ENCODE data around the gene ABCF2.

The ABCF2 gene

DNA sequence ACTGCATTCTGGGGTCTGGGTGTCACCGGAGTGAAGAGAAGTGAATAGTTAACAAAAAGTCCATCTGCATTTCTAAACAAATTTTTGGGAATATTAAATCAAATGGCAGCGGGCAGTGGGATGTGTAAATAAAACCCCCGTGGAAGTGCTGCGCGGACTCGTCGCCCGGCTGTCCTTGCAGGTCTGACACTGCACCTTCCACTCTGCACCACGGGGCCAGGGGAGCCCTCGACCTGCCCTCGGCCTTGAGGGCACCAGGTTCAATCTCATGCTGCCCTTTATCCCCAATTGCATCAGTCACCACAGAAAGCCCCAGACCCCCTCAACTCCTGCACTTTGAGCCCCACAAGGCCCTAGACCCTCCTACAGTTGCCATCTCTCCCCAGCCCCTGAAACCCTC lies 27.8 kb upstream of the ABCF2 start:
- Histone ChIP-seq H3K4me2 (ENCODE audit: low read length) (no peak overlapping the region), H2AK5ac (ENCODE audit: low read length) (no peak overlapping the region), H3K56ac (ENCODE audit: low read length) (no peak overlapping the region), H4K8ac (ENCODE audit: low read depth, low read length) (no peak overlapping the region), H3K9ac (ENCODE audit: low read length) (no peak overlapping the region), H2BK15ac (replicated peaks; ENCODE audit: low read depth) (no peak overlapping the region), H3K4ac (ENCODE audit: low read depth, low read length) (no peak overlapping the region), H3K18ac (ENCODE audit: low read length) (no peak overlapping the region), H3K4me3 (ENCODE audit: low read length) (no peak overlapping the region), H2BK5ac (ENCODE audit: low read length) (no peak overlapping the region), H2BK120ac (ENCODE audit: low read depth, low read length) (no peak overlapping the region), H3K27ac (ENCODE audit: low read depth, low read length) (no peak overlapping the region), H3K27me3 (ENCODE audit: insufficient read depth, low read length, poor library complexity) (no peaks in the 10 kb centered on the region), H3K4me1 (ENCODE audit: control insufficient read depth, low read depth, low read length) (peaks cover 16% of the 10 kb centered on the region), H4K5ac (ENCODE audit: low read length) (no peak overlapping the region), H3K23ac (ENCODE audit: low read length) (no peak overlapping the region), H3K79me2 (ENCODE audit: control insufficient read depth, insufficient read depth, low read length) (no peaks in the 10 kb centered on the region), H3K36me3 (ENCODE audit: control insufficient read depth, insufficient read depth, low read length) (no peaks in the 10 kb centered on the region), H3K79me1 (ENCODE audit: low read length) (no peaks in the 10 kb centered on the region)
- DNase-seq = no peak
- no CpG with 5 or more reads among the region's 11 CpGs for WGBS (ENCODE audit: extremely low coverage, insufficient coverage, low lambda C conversion rate)

- Histone ChIP-seq H3K23ac (ENCODE audit: low read length) (no peak overlapping the region), H3K18ac (ENCODE audit: low read length) (no peak overlapping the region), H3K4me1 (ENCODE audit: control insufficient read depth, low read depth, low read length) (peaks cover 19% of the 10 kb centered on the region), H3K4ac (ENCODE audit: low read depth, low read length) (no peak overlapping the region), H4K5ac (ENCODE audit: low read length) (no peak overlapping the region), H3K27ac (ENCODE audit: low read depth, low read length) (no peak overlapping the region), H2BK120ac (ENCODE audit: low read depth, low read length) (no peak overlapping the region), H3K79me2 (ENCODE audit: control insufficient read depth, insufficient read depth, low read length) (no peaks in the 10 kb centered on the region), H3K56ac (ENCODE audit: low read length) (no peak overlapping the region), H3K9ac (ENCODE audit: low read length) (no peak overlapping the region), H2AK5ac (ENCODE audit: low read length) (no peak overlapping the region), H2BK15ac (replicated peaks; ENCODE audit: low read depth) (no peak overlapping the region), H3K79me1 (ENCODE audit: low read length) (no peaks in the 10 kb centered on the region), H3K4me2 (ENCODE audit: low read length) (no peak overlapping the region), H3K4me3 (ENCODE audit: low read length) (no peak overlapping the region), H3K27me3 (ENCODE audit: insufficient read depth, low read length, poor library complexity) (no peaks in the 10 kb centered on the region), H3K36me3 (ENCODE audit: control insufficient read depth, insufficient read depth, low read length) (no peaks in the 10 kb centered on the region), H4K8ac (ENCODE audit: low read depth, low read length) (no peak overlapping the region), H2BK5ac (ENCODE audit: low read length) (no peak overlapping the region)
- no CpG with 5 or more reads among the region's 7 CpGs for WGBS (ENCODE audit: extremely low coverage, insufficient coverage, low lambda C conversion rate)
- no peak for DNase-seq
These were observed 27.3 kb upstream of the ABCF2 start for GRCh38 chr7:151254316-151254715.

- Histone ChIP-seq H2BK120ac (ENCODE audit: low read depth, low read length) (no peak overlapping the region), H4K8ac (ENCODE audit: low read depth, low read length) (no peak overlapping the region), H3K27me3 (ENCODE audit: insufficient read depth, low read length, poor library complexity) (no peaks in the 10 kb centered on the region), H3K27ac (ENCODE audit: low read depth, low read length) (no peak overlapping the region), H3K56ac (ENCODE audit: low read length) (peak overlapping the region; percentile 87), H3K4me1 (ENCODE audit: control insufficient read depth, low read depth, low read length) (peaks cover 22% of the 10 kb centered on the region), H3K36me3 (ENCODE audit: control insufficient read depth, insufficient read depth, low read length) (no peaks in the 10 kb centered on the region), H3K79me2 (ENCODE audit: control insufficient read depth, insufficient read depth, low read length) (no peaks in the 10 kb centered on the region), H3K9ac (ENCODE audit: low read length) (peak overlapping the region; percentile 62), H3K4me2 (ENCODE audit: low read length) (peak overlapping the region; percentile 72), H3K4me3 (ENCODE audit: low read length) (no peak overlapping the region), H2AK5ac (ENCODE audit: low read length) (no peak overlapping the region), H3K23ac (ENCODE audit: low read length) (no peak overlapping the region), H2BK15ac (replicated peaks; ENCODE audit: low read depth) (no peak overlapping the region), H4K5ac (ENCODE audit: low read length) (no peak overlapping the region), H2BK5ac (ENCODE audit: low read length) (no peak overlapping the region), H3K79me1 (ENCODE audit: low read length) (no peaks in the 10 kb centered on the region), H3K4ac (ENCODE audit: low read depth, low read length) (no peak overlapping the region), H3K18ac (ENCODE audit: low read length) (no peak overlapping the region)
- no CpG with 5 or more reads among the region's 17 CpGs for WGBS (ENCODE audit: extremely low coverage, insufficient coverage, low lambda C conversion rate)
- DNase-seq = peak; percentile 85
These were observed 26.1 kb upstream of the ABCF2 start for GRCh38 chr7:151252961-151253711.

DNA sequence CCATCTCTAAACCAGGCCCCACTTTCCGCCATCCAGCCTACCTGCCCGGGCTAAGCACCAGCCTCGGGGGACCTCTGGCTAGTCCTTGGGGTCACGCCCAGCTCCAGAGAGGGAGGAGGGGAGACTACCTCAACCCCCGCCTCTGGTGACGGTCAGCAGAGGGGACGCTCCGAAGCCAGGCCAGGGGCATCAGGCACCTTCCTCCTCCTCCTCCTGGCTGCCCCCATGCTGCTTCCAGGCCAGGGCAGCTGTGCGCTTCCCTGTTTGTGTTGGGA lies 25.5 kb upstream of the ABCF2 start:
- Histone ChIP-seq H3K4ac (ENCODE audit: low read depth, low read length) (peak overlapping the region; percentile 56), H2BK5ac (ENCODE audit: low read length) (peak overlapping the region; percentile 24), H4K5ac (ENCODE audit: low read length) (no peak overlapping the region), H3K27me3 (ENCODE audit: insufficient read depth, low read length, poor library complexity) (no peaks in the 10 kb centered on the region), H2BK120ac (ENCODE audit: low read depth, low read length) (no peak overlapping the region), H4K8ac (ENCODE audit: low read depth, low read length) (no peak overlapping the region), H3K56ac (ENCODE audit: low read length) (peak overlapping the region; percentile 87), H3K23ac (ENCODE audit: low read length) (peak overlapping the region; percentile 59), H3K18ac (ENCODE audit: low read length) (no peak overlapping the region), H3K79me1 (ENCODE audit: low read length) (no peaks in the 10 kb centered on the region), H3K79me2 (ENCODE audit: control insufficient read depth, insufficient read depth, low read length) (no peaks in the 10 kb centered on the region), H3K27ac (ENCODE audit: low read depth, low read length) (peak overlapping the region; percentile 37), H2BK15ac (replicated peaks; ENCODE audit: low read depth) (no peak overlapping the region), H3K4me1 (ENCODE audit: control insufficient read depth, low read depth, low read length) (peaks cover 24% of the 10 kb centered on the region), H3K9ac (ENCODE audit: low read length) (peak overlapping the region; percentile 62), H3K4me3 (ENCODE audit: low read length) (peak overlapping the region; percentile 51), H3K36me3 (ENCODE audit: control insufficient read depth, insufficient read depth, low read length) (no peaks in the 10 kb centered on the region), H2AK5ac (ENCODE audit: low read length) (no peak overlapping the region), H3K4me2 (ENCODE audit: low read length) (peak overlapping the region; percentile 72)
- no CpG with 5 or more reads among the region's 9 CpGs for WGBS (ENCODE audit: extremely low coverage, insufficient coverage, low lambda C conversion rate)
- no peak for DNase-seq

GRCh38 chr7:151251689-151252560 lies 24.9 kb upstream of the ABCF2 start:
- H2BK5ac ChIP-seq (ENCODE audit: low read length) = peak overlapping the region; percentile 24
- H3K79me1 ChIP-seq (ENCODE audit: low read length) = no peaks in the 10 kb centered on the region
- H3K27ac ChIP-seq (ENCODE audit: low read depth, low read length) = peak overlapping the region; percentile 37
- peaks cover 24% of the 10 kb centered on the region for H3K4me1 ChIP-seq (ENCODE audit: control insufficient read depth, low read depth, low read length)
- no peak overlapping the region for H2BK15ac ChIP-seq (replicated peaks; ENCODE audit: low read depth)
- peak overlapping the region; percentile 98 for H3K23ac ChIP-seq (ENCODE audit: low read length)
- peak overlapping the region; percentile 62 for H3K9ac ChIP-seq (ENCODE audit: low read length)
- H4K8ac ChIP-seq (ENCODE audit: low read depth, low read length) = peak overlapping the region; percentile 28
- peak overlapping the region; percentile 51 for H3K4me3 ChIP-seq (ENCODE audit: low read length)
- peak; percentile 72 for DNase-seq
- no peaks in the 10 kb centered on the region for H3K27me3 ChIP-seq (ENCODE audit: insufficient read depth, low read length, poor library complexity)
- H3K18ac ChIP-seq (ENCODE audit: low read length) = peak overlapping the region; percentile 92
- H3K56ac ChIP-seq (ENCODE audit: low read length) = peak overlapping the region; percentile 87
- WGBS (ENCODE audit: extremely low coverage, insufficient coverage, low lambda C conversion rate) = no CpG with 5 or more reads among the region's 79 CpGs
- H2BK120ac ChIP-seq (ENCODE audit: low read depth, low read length) = peak overlapping the region; percentile 94
- peak overlapping the region; percentile 56 for H3K4ac ChIP-seq (ENCODE audit: low read depth, low read length)
- peak overlapping the region; percentile 72 for H3K4me2 ChIP-seq (ENCODE audit: low read length)
- H3K79me2 ChIP-seq (ENCODE audit: control insufficient read depth, insufficient read depth, low read length) = no peaks in the 10 kb centered on the region
- H3K36me3 ChIP-seq (ENCODE audit: control insufficient read depth, insufficient read depth, low read length) = no peaks in the 10 kb centered on the region
- no peak overlapping the region for H4K5ac ChIP-seq (ENCODE audit: low read length)
- H2AK5ac ChIP-seq (ENCODE audit: low read length) = no peak overlapping the region

Measured in mesendoderm (in vitro differentiated cells).